ENCODE data around the gene POLE. TPM values are rescaled to one million over a fixed set of nuclear protein-coding genes. Genes with fewer than 3 reads are reported as not detected.
A peak's percentile ranks its signal among the peaks of the same experiment; 100 is the strongest.

The POLE gene
- total and polyA plus RNA-seq, 11 donors = 5.3 to 18.6 (median 9.8) TPM

DNA sequence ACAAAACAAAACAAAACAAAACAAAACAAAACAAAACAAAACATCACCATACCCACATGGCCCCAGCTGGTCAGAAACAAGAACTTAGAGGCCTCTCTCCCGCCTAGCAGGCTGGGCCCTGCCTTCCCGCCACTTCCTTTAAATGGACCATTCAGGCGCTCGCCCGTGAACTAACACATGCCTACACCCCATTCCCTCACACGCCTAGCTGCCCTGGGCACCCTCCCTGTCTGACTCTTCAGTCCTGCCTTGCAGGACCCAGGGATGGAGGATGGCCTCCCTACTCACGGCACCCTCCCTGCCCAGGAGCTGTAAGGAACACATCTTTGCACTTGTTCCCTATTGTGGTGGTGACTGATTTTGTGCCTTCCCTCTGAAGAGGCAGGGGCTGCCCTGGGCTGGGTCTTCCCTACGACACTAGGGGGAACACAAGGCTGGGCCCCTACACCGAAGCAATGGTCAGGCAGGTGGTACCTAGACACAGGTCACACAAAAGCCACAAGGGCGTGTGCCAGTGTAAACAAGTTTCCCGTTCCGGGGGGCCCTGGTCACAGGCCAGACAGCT lies 47.1 kb downstream of the POLE start:
- DNase-seq (no peak), ATAC-seq (no peak)
- peaks cover 0 to 80% (median 59%) of the 10 kb centered on the region in 9 donors for H3K36me3 ChIP-seq
- TF ChIP-seq POLR2A (IDR thresholded peaks at IDR 0.05) = no peak
- TF ChIP-seq, protein P1, sequence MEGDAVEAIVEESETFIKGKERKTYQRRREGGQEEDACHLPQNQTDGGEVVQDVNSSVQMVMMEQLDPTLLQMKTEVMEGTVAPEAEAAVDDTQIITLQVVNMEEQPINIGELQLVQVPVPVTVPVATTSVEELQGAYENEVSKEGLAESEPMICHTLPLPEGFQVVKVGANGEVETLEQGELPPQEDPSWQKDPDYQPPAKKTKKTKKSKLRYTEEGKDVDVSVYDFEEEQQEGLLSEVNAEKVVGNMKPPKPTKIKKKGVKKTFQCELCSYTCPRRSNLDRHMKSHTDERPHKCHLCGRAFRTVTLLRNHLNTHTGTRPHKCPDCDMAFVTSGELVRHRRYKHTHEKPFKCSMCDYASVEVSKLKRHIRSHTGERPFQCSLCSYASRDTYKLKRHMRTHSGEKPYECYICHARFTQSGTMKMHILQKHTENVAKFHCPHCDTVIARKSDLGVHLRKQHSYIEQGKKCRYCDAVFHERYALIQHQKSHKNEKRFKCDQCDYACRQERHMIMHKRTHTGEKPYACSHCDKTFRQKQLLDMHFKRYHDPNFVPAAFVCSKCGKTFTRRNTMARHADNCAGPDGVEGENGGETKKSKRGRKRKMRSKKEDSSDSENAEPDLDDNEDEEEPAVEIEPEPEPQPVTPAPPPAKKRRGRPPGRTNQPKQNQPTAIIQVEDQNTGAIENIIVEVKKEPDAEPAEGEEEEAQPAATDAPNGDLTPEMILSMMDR (IDR thresholded peaks at IDR 0.05) = no peak
- no peaks in the 10 kb centered on the region for H3K4me1 ChIP-seq
- H3K4me3 ChIP-seq = no peak overlapping the region
- no peak overlapping the region for H3K27ac ChIP-seq
- whole genome bisulfite sequencing, 4 donors = 94 to 96% (median 96%) methylated on average over 12 of the region's 12 CpGs
- no peaks in the 10 kb centered on the region for H3K9me3 ChIP-seq
- no peaks in the 10 kb centered on the region for H3K27me3 ChIP-seq
- intact Hi-C loops (cut with DNase I) = no loop called here

DNA sequence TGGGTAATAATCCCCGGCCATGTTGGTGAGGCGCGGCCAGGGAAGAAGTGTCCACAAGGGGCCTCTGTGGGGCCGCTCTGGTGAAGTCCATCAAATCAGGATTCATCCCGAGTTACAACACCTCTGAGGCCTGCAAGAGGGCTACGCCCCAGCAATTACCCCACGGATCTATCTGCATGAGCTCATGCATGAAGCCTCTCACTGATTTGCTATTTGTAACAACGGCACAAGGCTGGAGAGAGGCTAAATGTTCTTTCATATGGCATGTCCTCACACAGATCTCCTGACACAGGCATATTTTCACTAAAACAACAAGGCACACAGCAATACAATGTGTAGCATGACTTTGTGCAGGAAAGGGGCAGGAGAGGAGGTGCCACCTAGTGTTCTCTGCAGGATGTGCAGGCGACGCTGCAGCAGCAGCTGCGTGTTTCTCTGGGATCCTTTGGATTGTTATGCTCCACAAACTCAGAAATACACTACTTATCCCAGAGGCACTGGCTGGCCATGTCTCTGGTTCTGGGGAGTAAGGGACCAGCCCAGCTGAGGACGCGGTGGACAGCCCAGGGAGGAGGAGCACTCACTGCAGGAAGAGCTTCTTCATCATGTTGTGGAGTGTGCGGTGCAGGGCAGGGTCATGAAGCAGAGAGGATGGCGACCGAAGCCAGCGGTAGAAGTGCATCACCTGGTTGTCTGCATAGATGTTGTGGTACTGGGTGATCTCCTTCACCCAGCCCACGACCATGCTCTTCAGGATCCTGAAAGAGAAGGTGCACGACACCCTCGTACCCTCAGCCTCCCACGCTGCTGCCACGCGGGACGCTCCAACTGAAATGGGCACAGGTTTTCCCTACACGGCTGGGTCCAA lies 48.4 kb downstream of the POLE start:
- Histone ChIP-seq H3K4me1 (no peaks in the 10 kb centered on the region), H3K36me3 (peaks cover 0 to 90% (median 71%) of the 10 kb centered on the region in 9 donors), H3K27me3 (no peaks in the 10 kb centered on the region), H3K9me3 (no peaks in the 10 kb centered on the region), H3K27ac (no peak overlapping the region), H3K4me3 (no peak overlapping the region)
- DNase-seq (no peak), ATAC-seq (peak in 2 of 4 donors; percentile 40 to 55)
- 75 to 82% (median 80%) methylated on average over 25 of the region's 25 CpGs for WGBS, 4 donors
- intact Hi-C loops (cut with DNase I) = no loop called here
- TF ChIP-seq, protein P1 (IDR thresholded peaks at IDR 0.05) = peak; percentile 32 to 72 (median 61)
- TF ChIP-seq POLR2A (IDR thresholded peaks at IDR 0.05) = no peak

DNA sequence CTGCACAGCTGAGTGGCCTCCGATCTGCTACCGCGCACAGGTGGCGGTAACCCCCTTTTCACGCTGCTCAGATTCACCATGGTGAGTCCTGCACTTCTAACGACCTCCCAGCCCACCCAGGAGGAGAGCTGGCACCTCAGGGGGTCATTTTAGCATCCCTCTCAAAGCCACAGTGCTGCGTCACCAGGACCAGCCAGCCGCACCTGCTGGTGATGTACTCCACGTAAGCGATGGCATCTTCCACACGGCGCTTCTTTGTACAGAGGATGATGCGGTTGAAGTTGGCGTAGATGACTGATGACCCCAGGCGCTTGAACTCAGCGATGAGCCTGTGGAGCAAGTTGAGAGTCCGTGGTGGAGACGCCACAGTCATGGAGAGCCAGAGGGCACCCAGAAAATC lies 49.3 kb downstream of the POLE start:
- no peak for TF ChIP-seq POLR2A (IDR thresholded peaks at IDR 0.05)
- TF ChIP-seq, protein P1 (IDR thresholded peaks at IDR 0.05) = no peak
- intact Hi-C loops (cut with DNase I) = no loop called here
- no peaks in the 10 kb centered on the region for H3K4me1 ChIP-seq
- H3K27ac ChIP-seq = no peak overlapping the region
- H3K27me3 ChIP-seq = no peaks in the 10 kb centered on the region
- DNase-seq = no peak
- 88 to 96% (median 94%) methylated on average over 18 of the region's 18 CpGs for WGBS, 4 donors
- H3K36me3 ChIP-seq = peaks cover 0 to 90% (median 72%) of the 10 kb centered on the region in 9 donors
- H3K4me3 ChIP-seq = no peak overlapping the region
- no peak for ATAC-seq
- no peaks in the 10 kb centered on the region for H3K9me3 ChIP-seq

Measured in heart left ventricle (tissue), 16 donors.